Caco-2 (cell line): ENCODE measurements around the gene PRDM11. TPM values are rescaled to one million over a fixed set of nuclear protein-coding genes. Genes with fewer than 3 reads are reported as not detected.

Source experiments
- BruUV-seq: library from RNA; stranded (reverse); fragments of 400-500 nt; replicated peaks from 2 replicates; lab custom pipeline; 2021; lab: Mats Ljungman, UMichigan
- CTCF ChIA-PET: fragments of 300-600 bp; sonication (Branson Sonifier 250); formaldehyde crosslinking; loops from one replicate; lab custom pipeline; 2022; ENCODE audit warnings: antibody characterized with exemption; lab: Charles Lee
- POLR2A ChIA-PET: fragments of 300-600 bp; sonication (Branson Sonifier 250); formaldehyde crosslinking; loops from one replicate; lab custom pipeline; 2022; ENCODE audit warnings: antibody characterized with exemption; lab: Charles Lee
- DNase-seq, 2 experiments: peaks; one replicate each; pipeline versions ENCODE4 v3.0.0 to v3.0.0-alpha.2; 2020 to 2022
- H3K27me3 ChIP-seq: replicated peaks from 2 replicates; pipeline ENCODE4 v1.6.0; 2011; ENCODE audit warnings: low read length; ENCODE audit not compliant: control insufficient read depth, insufficient read depth
- H3K36me3 ChIP-seq: 2 replicates; pipeline ENCODE4 v1.5.1; 2011; ENCODE audit warnings: low read length; ENCODE audit not compliant: control insufficient read depth, insufficient read depth
- H3K4me1 ChIP-seq: fragments of 250-450 bp; sonication (Bioruptor Pico); 2 replicates; pipeline ENCODE4 v1.5.1; 2020; ENCODE audit warnings: mild to moderate bottlenecking
- H3K4me3 ChIP-seq: 2 replicates; pipeline ENCODE4 v1.5.1; 2011; ENCODE audit warnings: low read depth, mild to moderate bottlenecking, control low read depth, low read length
- H3K9me3 ChIP-seq: fragments of 250-450 bp; sonication (Bioruptor Pico); 2 replicates; pipeline ENCODE4 v1.5.1; 2020; ENCODE audit warnings: mild to moderate bottlenecking, moderate library complexity
- H3K27ac Mint-ChIP-seq: one replicate; pipeline ENCODE4 v1.8.0; 2022; ENCODE audit warnings: mixed read lengths; ENCODE audit not compliant: unreplicated experiment
- H3K27me3 Mint-ChIP-seq: one replicate; pipeline ENCODE4 v1.8.0; 2022; ENCODE audit warnings: mixed read lengths; ENCODE audit not compliant: insufficient read depth, unreplicated experiment
- H3K36me3 Mint-ChIP-seq: one replicate; pipeline ENCODE4 v1.8.0; 2022; ENCODE audit warnings: mild to moderate bottlenecking, mixed read lengths; ENCODE audit not compliant: insufficient read depth, unreplicated experiment
- H3K4me1 Mint-ChIP-seq: one replicate; pipeline ENCODE4 v1.8.0; 2022; ENCODE audit warnings: low read depth, mixed read lengths; ENCODE audit not compliant: unreplicated experiment
- H3K4me3 Mint-ChIP-seq: one replicate; pipeline ENCODE4 v1.8.0; 2022; ENCODE audit warnings: mild to moderate bottlenecking, moderate library complexity, mixed read lengths; ENCODE audit not compliant: unreplicated experiment
- H3K9me3 Mint-ChIP-seq: one replicate; pipeline ENCODE4 v1.8.0; 2022; ENCODE audit warnings: mixed read lengths; ENCODE audit not compliant: unreplicated experiment
- intact Hi-C: fragments of 100-400 bp; cut with micrococcal nuclease; formaldehyde crosslinking; loops from one replicate; pipeline ENCODE4 v1.10.0; 2022; ENCODE audit not compliant: unreplicated experiment
- total RNA-seq: library from RNA; stranded (reverse); gene quantifications from 2 replicates; pipeline ENCODE4 v1.2.3, GENCODE V29; 2022
- TF ChIP-seq, protein P1 (sequence below), 2 experiments: fragments of 200-600 bp in 1 of 2; IDR thresholded peaks; 1 replicate in 1 of 2; 2 replicates in 1 of 2; pipeline versions ENCODE4 v1.5.1 to v1.8.0; 2011 to 2022; ENCODE audit warnings: antibody characterized with exemption in 1 of 2, control low read depth in 1 of 2, inconsistent platforms in 1 of 2, low read depth in 1 of 2, low read length in 1 of 2, mild to moderate bottlenecking in 1 of 2, moderate library complexity in 1 of 2; ENCODE audit not compliant: insufficient read depth in 1 of 2, severe bottlenecking in 1 of 2, unreplicated experiment in 1 of 2

PRDM11 gene
- total RNA-seq, 1 experiment from 2014 or later: 11.8 TPM

DNA sequence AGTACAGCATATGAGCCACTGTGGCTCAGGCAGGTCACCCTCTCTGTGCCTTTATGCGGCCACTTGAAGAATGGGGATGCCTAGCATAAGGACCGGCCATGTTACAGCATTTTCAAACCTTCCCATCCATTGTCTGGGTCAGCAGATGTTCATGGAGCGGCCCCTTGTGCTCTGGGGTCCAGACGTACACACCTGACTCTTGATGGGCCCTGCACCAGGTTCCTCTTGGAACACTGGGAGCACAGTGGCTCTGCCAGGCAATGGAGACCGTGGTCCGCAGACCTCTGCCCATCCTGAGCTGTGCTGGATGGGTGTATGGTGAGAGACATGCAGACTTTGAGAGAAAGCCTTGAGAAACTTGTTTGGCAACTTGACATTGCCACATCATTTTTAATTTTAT is 9.8 kb downstream of the PRDM11 start:
- Mint-ChIP-seq H3K36me3 (no peaks in the 10 kb centered on the region), H3K9me3 (no peaks in the 10 kb centered on the region), H3K4me1 (peaks cover 6% of the 10 kb centered on the region), H3K4me3 (no peak overlapping the region), H3K27ac (no peak overlapping the region), H3K27me3 (no peaks in the 10 kb centered on the region)
- BruUV-seq: no TSS peak
- ChIA-PET CTCF (no interaction called here), POLR2A (no interaction called here)
- TF ChIP-seq, protein P1, sequence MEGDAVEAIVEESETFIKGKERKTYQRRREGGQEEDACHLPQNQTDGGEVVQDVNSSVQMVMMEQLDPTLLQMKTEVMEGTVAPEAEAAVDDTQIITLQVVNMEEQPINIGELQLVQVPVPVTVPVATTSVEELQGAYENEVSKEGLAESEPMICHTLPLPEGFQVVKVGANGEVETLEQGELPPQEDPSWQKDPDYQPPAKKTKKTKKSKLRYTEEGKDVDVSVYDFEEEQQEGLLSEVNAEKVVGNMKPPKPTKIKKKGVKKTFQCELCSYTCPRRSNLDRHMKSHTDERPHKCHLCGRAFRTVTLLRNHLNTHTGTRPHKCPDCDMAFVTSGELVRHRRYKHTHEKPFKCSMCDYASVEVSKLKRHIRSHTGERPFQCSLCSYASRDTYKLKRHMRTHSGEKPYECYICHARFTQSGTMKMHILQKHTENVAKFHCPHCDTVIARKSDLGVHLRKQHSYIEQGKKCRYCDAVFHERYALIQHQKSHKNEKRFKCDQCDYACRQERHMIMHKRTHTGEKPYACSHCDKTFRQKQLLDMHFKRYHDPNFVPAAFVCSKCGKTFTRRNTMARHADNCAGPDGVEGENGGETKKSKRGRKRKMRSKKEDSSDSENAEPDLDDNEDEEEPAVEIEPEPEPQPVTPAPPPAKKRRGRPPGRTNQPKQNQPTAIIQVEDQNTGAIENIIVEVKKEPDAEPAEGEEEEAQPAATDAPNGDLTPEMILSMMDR (IDR thresholded peaks at IDR 0.05; ENCODE audit: insufficient read depth in 1 of 2, low read depth in 1 of 2, low read length in 1 of 2, severe bottlenecking in 1 of 2, unreplicated experiment in 1 of 2): no peak
- H3K36me3 ChIP-seq: no peaks in the 10 kb centered on the region
- DNase-seq: no peak
- no peaks in the 10 kb centered on the region for H3K27me3 ChIP-seq
- H3K4me1 ChIP-seq: peaks cover 16% of the 10 kb centered on the region; the same call in 1 of the 2 replicates
- H3K9me3 ChIP-seq: no peaks in the 10 kb centered on the region
- intact Hi-C loops: no loop called here
- H3K4me3 ChIP-seq: no peak overlapping the region

DNA sequence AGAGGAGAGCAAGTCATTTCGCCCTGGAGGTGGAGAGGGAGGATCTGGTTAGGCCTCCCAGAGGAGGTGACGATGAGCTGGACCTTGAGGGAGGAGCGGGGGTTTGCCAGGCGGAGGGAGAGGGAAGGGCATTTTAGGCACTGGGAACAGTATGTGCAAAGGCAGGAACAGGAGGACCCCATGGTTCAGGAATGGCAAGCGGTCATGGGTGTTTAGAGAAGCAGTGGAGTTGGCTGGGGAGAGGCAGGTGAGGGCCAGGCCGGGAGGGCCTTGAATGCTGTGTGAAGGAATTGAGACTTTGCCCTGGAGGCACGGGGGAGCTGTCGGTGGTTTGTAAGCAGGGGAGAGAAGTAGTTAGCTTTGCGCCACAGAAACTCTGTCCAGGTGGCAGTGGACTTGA is 10.3 kb downstream of the PRDM11 start:
- no peaks in the 10 kb centered on the region for H3K9me3 ChIP-seq
- Mint-ChIP-seq H3K4me1 (peaks cover 6% of the 10 kb centered on the region), H3K36me3 (no peaks in the 10 kb centered on the region), H3K9me3 (no peaks in the 10 kb centered on the region), H3K27me3 (no peaks in the 10 kb centered on the region), H3K4me3 (no peak overlapping the region), H3K27ac (no peak overlapping the region)
- no peaks in the 10 kb centered on the region for H3K27me3 ChIP-seq
- intact Hi-C loops: no loop called here
- H3K4me1 ChIP-seq: peaks cover 16% of the 10 kb centered on the region; the same call in 1 of the 2 replicates
- no peaks in the 10 kb centered on the region for H3K36me3 ChIP-seq
- BruUV-seq: no TSS peak
- ChIA-PET POLR2A (no interaction called here), CTCF (no interaction called here)
- TF ChIP-seq, protein P1 (IDR thresholded peaks at IDR 0.05; ENCODE audit: insufficient read depth in 1 of 2, low read depth in 1 of 2, low read length in 1 of 2, severe bottlenecking in 1 of 2, unreplicated experiment in 1 of 2): no peak
- H3K4me3 ChIP-seq: no peak overlapping the region
- DNase-seq: no peak

DNA sequence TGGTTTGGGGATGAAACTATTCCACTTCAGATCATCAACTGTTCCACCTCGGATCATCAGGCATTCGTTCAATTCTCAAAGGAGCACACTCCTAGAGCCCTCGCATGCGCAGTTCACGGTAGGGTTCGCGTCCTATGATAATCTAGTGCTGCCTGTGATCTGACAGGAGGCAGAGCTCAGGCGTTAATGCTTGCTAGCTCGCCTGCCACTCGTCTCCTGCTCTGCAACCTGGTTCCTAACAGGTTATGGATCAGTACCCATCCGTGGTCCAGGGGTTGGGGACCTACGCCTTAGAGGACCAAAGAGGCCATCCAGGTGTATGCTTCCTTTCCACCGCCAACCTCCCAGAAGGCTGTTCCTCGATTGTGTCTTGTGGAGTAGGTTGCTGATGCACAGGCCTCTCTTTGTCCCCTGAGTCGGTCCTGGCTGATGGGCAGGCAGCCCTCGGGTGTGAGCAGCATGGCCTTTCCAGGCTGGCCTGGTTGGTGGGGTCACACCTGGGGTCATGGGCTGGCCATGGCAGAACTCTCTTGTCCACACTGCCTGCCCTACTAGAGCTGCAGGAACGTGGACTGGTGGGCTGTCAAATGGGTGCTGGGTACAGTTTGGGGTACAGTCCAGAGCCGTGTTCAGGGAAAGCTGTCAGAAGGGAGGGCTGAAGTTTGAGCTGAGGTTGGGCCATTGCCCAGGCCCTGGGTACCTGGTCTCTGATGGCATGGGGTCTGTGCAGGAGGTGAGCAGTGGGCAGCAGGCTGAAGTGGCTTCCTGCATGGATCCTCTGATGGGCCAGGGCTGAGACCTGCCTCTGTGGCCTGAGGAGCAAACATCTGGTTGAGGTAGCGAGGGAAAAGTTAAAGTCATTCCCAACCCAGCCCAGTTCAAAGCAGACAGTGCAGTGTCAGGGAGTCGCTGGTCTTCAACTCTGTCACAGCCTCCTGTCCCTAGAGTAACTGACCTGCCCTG is 11.1 kb downstream of the PRDM11 start:
- TF ChIP-seq, protein P1 (IDR thresholded peaks at IDR 0.05; ENCODE audit: insufficient read depth in 1 of 2, low read depth in 1 of 2, low read length in 1 of 2, severe bottlenecking in 1 of 2, unreplicated experiment in 1 of 2): no peak
- Mint-ChIP-seq H3K9me3 (no peaks in the 10 kb centered on the region), H3K36me3 (peaks cover 6% of the 10 kb centered on the region), H3K4me3 (no peak overlapping the region), H3K4me1 (peaks cover 6% of the 10 kb centered on the region), H3K27me3 (no peaks in the 10 kb centered on the region), H3K27ac (no peak overlapping the region)
- intact Hi-C loops: no loop called here
- CTCF ChIA-PET: no interaction called here
- Histone ChIP-seq H3K4me1 (peaks cover 16% of the 10 kb centered on the region; the same call in 1 of the 2 replicates), H3K27me3 (no peaks in the 10 kb centered on the region), H3K4me3 (no peak overlapping the region), H3K36me3 (no peaks in the 10 kb centered on the region), H3K9me3 (no peaks in the 10 kb centered on the region)
- POLR2A ChIA-PET: no interaction called here
- no TSS peak for BruUV-seq
- DNase-seq: no peak
